GM18867 (cell line): Measurements from ENCODE around the gene FAM184B.

Experiments used
- ATAC-seq: cut with Tn5 transposase; IDR thresholded peaks from one replicate; pipeline ENCODE4 v1.9.1; 2021; ENCODE audit warnings: mild to moderate bottlenecking, moderate library complexity; ENCODE audit not compliant: unreplicated experiment

Gene FAM184B

DNA sequence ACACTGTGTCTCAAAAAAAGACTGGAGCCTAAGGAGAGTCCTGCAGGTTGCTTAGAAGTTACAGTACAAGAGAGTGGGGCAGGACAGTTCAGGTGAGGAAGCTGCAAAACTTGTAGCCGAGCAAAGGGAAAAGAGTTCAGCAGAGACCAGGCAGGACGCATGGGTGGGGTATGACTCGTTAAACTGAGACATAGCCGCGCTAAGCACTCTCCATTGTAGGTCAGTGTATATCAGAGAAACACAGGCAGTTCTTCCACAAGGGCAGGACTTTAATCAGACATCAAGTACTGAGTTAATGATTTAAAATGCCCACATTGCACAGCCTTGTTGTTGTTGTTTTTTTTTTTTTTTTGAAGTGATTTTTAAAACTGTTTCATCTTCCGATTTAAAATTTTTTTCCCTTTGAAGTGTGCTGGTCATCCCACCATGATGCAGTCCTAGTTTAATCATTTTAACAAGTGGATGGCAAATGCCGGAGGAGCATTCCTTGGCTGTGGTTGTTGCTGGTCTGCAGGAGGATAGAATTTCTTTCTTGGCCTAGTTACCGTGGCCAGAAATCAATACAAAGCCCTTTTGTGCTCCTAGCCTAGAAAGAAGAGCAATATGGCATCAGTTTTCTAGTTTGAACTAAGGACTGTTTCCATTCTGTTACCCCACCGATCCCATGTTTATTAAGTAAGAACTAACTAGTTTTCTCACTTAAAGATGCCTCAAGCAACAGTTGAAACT is 194.2 kb downstream of the FAM184B start:
- no peak for ATAC-seq

DNA sequence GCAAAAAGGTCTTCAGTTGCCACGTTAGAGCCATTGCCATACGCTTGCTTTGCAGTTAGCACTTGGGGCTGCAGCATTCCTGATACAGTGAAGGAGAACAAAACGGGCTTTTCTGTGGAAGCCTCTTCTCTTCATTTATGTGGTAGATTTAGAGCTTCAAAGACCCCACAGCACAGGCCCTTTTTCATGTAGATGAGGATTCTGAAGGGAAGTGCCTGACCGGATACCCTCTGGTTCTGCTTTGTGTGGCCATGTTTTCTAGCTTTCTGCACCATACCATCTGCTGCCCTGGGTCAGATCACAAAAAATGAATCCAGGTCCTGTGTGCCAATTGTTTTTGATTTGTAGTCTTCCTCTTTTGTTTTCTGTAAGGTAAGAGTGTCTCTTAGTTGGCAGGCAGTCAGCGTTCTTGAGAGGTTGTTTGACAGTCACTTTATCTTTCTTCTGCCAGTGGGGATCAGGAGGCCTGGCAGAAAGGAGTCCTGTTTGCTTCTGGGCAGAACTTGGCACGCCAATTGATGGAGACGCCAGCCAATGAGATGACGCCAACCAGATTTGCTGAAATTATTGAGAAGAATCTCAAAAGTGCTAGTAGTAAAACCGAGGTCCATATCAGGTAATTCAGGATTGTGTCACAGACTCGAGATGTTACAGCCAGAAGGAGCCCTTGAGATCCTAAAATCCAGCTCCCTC is 196.8 kb downstream of the FAM184B start:
- no peak for ATAC-seq

GRCh38 chr4:17583941-17584340 is 197.5 kb downstream of the FAM184B start:
- no peak for ATAC-seq

- no peak for ATAC-seq
These were observed 198.1 kb downstream of the FAM184B start for GRCh38 chr4:17583276-17583675.

- ATAC-seq: no peak
These were observed 200.5 kb downstream of the FAM184B start for GRCh38 chr4:17580969-17581368.
